PC-3 (cell line): ENCODE measurements around the gene RPL15. TPM values are rescaled to one million over a fixed set of nuclear protein-coding genes. Genes with fewer than 3 reads are reported as not detected.
A peak's percentile ranks its signal among the peaks of the same experiment; 100 is the strongest.

ENCODE experiments used
- ATAC-seq: fragments of 200-7000 bp; cut with Tn5 transposase; 2 replicates; pipeline ENCODE4 v1.9.1; 2020; ENCODE audit warnings: mild to moderate bottlenecking, moderate library complexity
- BruUV-seq: library from RNA; stranded (reverse); fragments of 400-500 nt; replicated peaks from 2 replicates; lab custom pipeline; 2021; lab: Mats Ljungman, UMichigan
- CTCF ChIA-PET: fragments of 300-600 bp; sonication (Branson Sonifier 250); formaldehyde crosslinking; loops from one replicate; lab custom pipeline; 2022; ENCODE audit warnings: antibody characterized with exemption; lab: Charles Lee
- POLR2A ChIA-PET: fragments of 300-600 bp; sonication (Branson Sonifier 250); formaldehyde crosslinking; loops from one replicate; lab custom pipeline; 2022; ENCODE audit warnings: antibody characterized with exemption; ENCODE audit not compliant: unreplicated experiment; lab: Charles Lee
- DNase-seq: peaks from one replicate; pipeline ENCODE4 v3.0.0-alpha.2; 2015
- H2AFZ ChIP-seq: fragments of 300-600 bp; sonication (generic); 2 replicates; pipeline ENCODE4 v1.6.0; 2016; ENCODE audit warnings: antibody characterized with exemption, low read length
- H3F3A ChIP-seq: fragments of 300-600 bp; sonication (generic); one replicate; pipeline ENCODE4 v1.6.0; 2017; ENCODE audit warnings: antibody characterized with exemption, low read length, control low read depth, mild to moderate bottlenecking; ENCODE audit not compliant: unreplicated experiment
- H3K27ac ChIP-seq: fragments of 300-600 bp; sonication (generic); 2 replicates; pipeline ENCODE4 v1.5.1; 2016; ENCODE audit warnings: mild to moderate bottlenecking, low read length
- H3K27me3 ChIP-seq: fragments of 300-600 bp; sonication (generic); 2 replicates; pipeline ENCODE4 v1.6.1; 2016; ENCODE audit warnings: low read length, mixed read lengths
- H3K36me3 ChIP-seq: fragments of 300-600 bp; sonication (generic); 2 replicates; pipeline ENCODE4 v1.6.1; 2016; ENCODE audit warnings: low read depth, mixed run types, low read length, mixed read lengths
- H3K4me1 ChIP-seq: fragments of 300-600 bp; sonication (generic); 2 replicates; pipeline ENCODE4 v1.5.1; 2016; ENCODE audit warnings: low read length; ENCODE audit not compliant: insufficient read depth
- H3K4me2 ChIP-seq: fragments of 300-600 bp; sonication (generic); 2 replicates; pipeline ENCODE4 v1.6.0; 2016; ENCODE audit warnings: low read length
- H3K4me3 ChIP-seq: fragments of 300-600 bp; sonication (generic); 2 replicates; pipeline ENCODE4 v1.5.1; 2016; ENCODE audit warnings: mild to moderate bottlenecking, low read length, mixed read lengths
- H3K79me2 ChIP-seq: fragments of 300-600 bp; sonication (generic); 2 replicates; pipeline ENCODE4 v1.6.1; 2017; ENCODE audit warnings: low read length, mixed read lengths
- H3K9ac ChIP-seq: fragments of 300-600 bp; sonication (generic); 2 replicates; pipeline ENCODE4 v1.6.0; 2016; ENCODE audit warnings: mild to moderate bottlenecking, low read length
- H3K9me2 ChIP-seq: fragments of 300-600 bp; sonication (generic); replicated peaks from 2 replicates; pipeline ENCODE4 v1.6.1; 2016; ENCODE audit warnings: mixed run types, low read length, mixed read lengths
- H3K9me3 ChIP-seq: fragments of 300-600 bp; sonication (generic); 2 replicates; pipeline ENCODE4 v1.6.1; 2016; ENCODE audit warnings: low read length, mixed read lengths
- H4K20me1 ChIP-seq: fragments of 300-600 bp; sonication (generic); 2 replicates; pipeline ENCODE4 v1.6.1; 2016; ENCODE audit warnings: low read length, mixed read lengths
- EZH2 ChIP-seq: fragments of 300-600 bp; sonication (generic); IDR thresholded peaks from one replicate; pipeline ENCODE4 v1.6.1; 2017; ENCODE audit warnings: antibody characterized with exemption, mild to moderate bottlenecking, low read length; ENCODE audit not compliant: unreplicated experiment
- EZH2phosphoT487 ChIP-seq: fragments of 300-600 bp; sonication (generic); IDR thresholded peaks from 2 replicates; pipeline ENCODE4 v1.6.1; 2018; ENCODE audit warnings: mild to moderate bottlenecking, antibody characterized with exemption, low read length, borderline replicate concordance
- intact Hi-C: fragments of 100-400 bp; cut with micrococcal nuclease; formaldehyde crosslinking; loops from 2 replicates; pipeline ENCODE4 v1.9.0; 2023
- total RNA-seq: library from RNA; depleted of rRNA; stranded (reverse); fragments of >200 nt; gene quantifications from 2 replicates; pipeline ENCODE4 v1.2.3, GENCODE V29; 2014
- TF ChIP-seq, protein P1 (sequence below): fragments of 300-600 bp; sonication (generic); conservative IDR thresholded peaks from 2 replicates; pipeline ENCODE4 v1.5.1; 2017; ENCODE audit warnings: antibody characterized with exemption, low read depth, mild to moderate bottlenecking, low read length

The RPL15 gene
- total RNA-seq, 1 experiment from 2014 or later, result 1,904 TPM

GRCh38 chr3:23966328-23966727 lies 49.4 kb downstream of the RPL15 start:
- POLR2A ChIA-PET, result no interaction called here
- no peaks in the 10 kb centered on the region for H3K9me3 ChIP-seq
- TF ChIP-seq EZH2phosphoT487, result no peak
- TF ChIP-seq, protein P1, sequence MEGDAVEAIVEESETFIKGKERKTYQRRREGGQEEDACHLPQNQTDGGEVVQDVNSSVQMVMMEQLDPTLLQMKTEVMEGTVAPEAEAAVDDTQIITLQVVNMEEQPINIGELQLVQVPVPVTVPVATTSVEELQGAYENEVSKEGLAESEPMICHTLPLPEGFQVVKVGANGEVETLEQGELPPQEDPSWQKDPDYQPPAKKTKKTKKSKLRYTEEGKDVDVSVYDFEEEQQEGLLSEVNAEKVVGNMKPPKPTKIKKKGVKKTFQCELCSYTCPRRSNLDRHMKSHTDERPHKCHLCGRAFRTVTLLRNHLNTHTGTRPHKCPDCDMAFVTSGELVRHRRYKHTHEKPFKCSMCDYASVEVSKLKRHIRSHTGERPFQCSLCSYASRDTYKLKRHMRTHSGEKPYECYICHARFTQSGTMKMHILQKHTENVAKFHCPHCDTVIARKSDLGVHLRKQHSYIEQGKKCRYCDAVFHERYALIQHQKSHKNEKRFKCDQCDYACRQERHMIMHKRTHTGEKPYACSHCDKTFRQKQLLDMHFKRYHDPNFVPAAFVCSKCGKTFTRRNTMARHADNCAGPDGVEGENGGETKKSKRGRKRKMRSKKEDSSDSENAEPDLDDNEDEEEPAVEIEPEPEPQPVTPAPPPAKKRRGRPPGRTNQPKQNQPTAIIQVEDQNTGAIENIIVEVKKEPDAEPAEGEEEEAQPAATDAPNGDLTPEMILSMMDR, result no peak
- no peak for TF ChIP-seq EZH2
- no peak overlapping the region for H3K27ac ChIP-seq
- no peaks in the 10 kb centered on the region for H3K9me2 ChIP-seq
- H3K27me3 ChIP-seq, result no peaks in the 10 kb centered on the region
- H3K36me3 ChIP-seq, result peaks cover 27% of the 10 kb centered on the region
- H3K9ac ChIP-seq, result no peak overlapping the region
- H3F3A ChIP-seq, result no peaks in the 10 kb centered on the region
- CTCF ChIA-PET, result no interaction called here
- BruUV-seq, result no TSS peak
- H4K20me1 ChIP-seq, result peaks cover 14% of the 10 kb centered on the region
- H3K4me3 ChIP-seq, result no peak overlapping the region
- no peak for DNase-seq
- H2AFZ ChIP-seq, result no peak overlapping the region
- no peak overlapping the region for H3K4me2 ChIP-seq
- peaks cover 26% of the 10 kb centered on the region for H3K79me2 ChIP-seq
- intact Hi-C loops, result no loop called here
- no peak for ATAC-seq
- peaks cover 33% of the 10 kb centered on the region for H3K4me1 ChIP-seq

- ChIA-PET POLR2A (no interaction called here), CTCF (interaction anchor here (0.6 kb wide), 1 partner anchor 11 kb away, joined by 4 read pairs; no protein-coding TSS in a partner anchor)
- Histone ChIP-seq H3K27me3 (no peaks in the 10 kb centered on the region), H3K79me2 (peaks cover 17% of the 10 kb centered on the region), H3K9me3 (no peaks in the 10 kb centered on the region), H4K20me1 (peaks cover 14% of the 10 kb centered on the region), H3K9me2 (no peaks in the 10 kb centered on the region), H3K36me3 (peaks cover 19% of the 10 kb centered on the region; the same call in 1 of the 2 replicates), H3F3A (no peaks in the 10 kb centered on the region), H3K9ac (no peak overlapping the region), H2AFZ (no peak overlapping the region), H3K27ac (peak overlapping the region; percentile 8; the same call in 1 of the 2 replicates), H3K4me1 (peaks cover 25% of the 10 kb centered on the region), H3K4me2 (no peak overlapping the region), H3K4me3 (no peak overlapping the region)
- DNase-seq (peak; percentile 73), ATAC-seq (peak; percentile 91)
- intact Hi-C loops, result no loop called here
- TF ChIP-seq EZH2phosphoT487, result no peak
- TF ChIP-seq, protein P1, result no peak
- TF ChIP-seq EZH2, result no peak
- no TSS peak for BruUV-seq
These were observed 51.7 kb downstream of the RPL15 start for GRCh38 chr3:23968463-23969184.

DNA sequence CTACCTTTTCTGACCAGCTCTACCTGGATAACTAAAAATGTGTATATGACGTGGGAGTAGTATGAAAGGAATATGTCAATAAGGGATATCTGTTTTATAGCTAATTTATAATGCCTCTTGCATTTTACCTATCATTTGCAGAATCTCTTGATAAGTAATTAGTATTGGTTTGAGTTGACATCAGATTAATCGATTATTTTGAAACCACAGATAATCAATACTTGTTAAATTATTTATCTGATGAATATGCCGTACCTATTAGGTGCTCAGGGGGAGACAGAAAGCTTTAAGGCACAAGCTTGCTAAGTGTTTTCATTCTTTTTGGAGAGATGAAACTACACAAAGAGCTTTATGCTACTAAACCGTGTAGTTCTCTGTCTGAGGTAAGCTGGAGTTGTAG lies 52.5 kb downstream of the RPL15 start:
- H3K9me2 ChIP-seq, result no peaks in the 10 kb centered on the region
- H3K4me2 ChIP-seq, result no peak overlapping the region
- H3K4me3 ChIP-seq, result no peak overlapping the region
- H3K27me3 ChIP-seq, result no peaks in the 10 kb centered on the region
- peaks cover 17% of the 10 kb centered on the region; the same call in 1 of the 2 replicates for H3K36me3 ChIP-seq
- TF ChIP-seq EZH2 (no peak), EZH2phosphoT487 (no peak)
- TF ChIP-seq, protein P1, result no peak
- BruUV-seq, result no TSS peak
- intact Hi-C loops, result no loop called here
- POLR2A ChIA-PET, result no interaction called here
- no peaks in the 10 kb centered on the region for H3K9me3 ChIP-seq
- peaks cover 14% of the 10 kb centered on the region for H4K20me1 ChIP-seq
- H3K9ac ChIP-seq, result no peak overlapping the region
- H2AFZ ChIP-seq, result no peak overlapping the region
- H3K79me2 ChIP-seq, result peaks cover 10% of the 10 kb centered on the region
- DNase-seq (no peak), ATAC-seq (no peak)
- CTCF ChIA-PET, result no interaction called here
- H3K27ac ChIP-seq, result no peak overlapping the region
- H3K4me1 ChIP-seq, result peaks cover 18% of the 10 kb centered on the region
- no peaks in the 10 kb centered on the region for H3F3A ChIP-seq
